HEK293 (cell line): ENCODE data around the gene PLA2G3.

Source experiments
- CTCF ChIA-PET: fragments of 350-600 bp; formaldehyde crosslinking; extraction: SDS; loops from one replicate; lab custom pipeline; 2021; ENCODE audit warnings: antibody characterized with exemption; lab: Yijun Ruan, JAX
- POLR2A ChIA-PET: fragments of 300-600 bp; formaldehyde crosslinking; extraction: SDS; loops from one replicate; lab custom pipeline; 2020; ENCODE audit warnings: antibody characterized with exemption, inconsistent platforms; lab: Yijun Ruan, JAX
- H3K27ac ChIP-seq: fragments of 200-500 bp; sonication (Bioruptor generic); 2 replicates; pipeline ENCODE4 v1.5.1; 2014; ENCODE audit warnings: low read depth, low read length, control low read depth, inconsistent platforms; ENCODE audit errors: extremely low read depth
- H3K36me3 ChIP-seq, 2 experiments: fragments of 200-500 bp in 1 of 2; sonication (Bioruptor generic) in 1 of 2; 1 replicate in 1 of 2; 2 replicates in 1 of 2; pipeline ENCODE4 v1.5.1; 2014 to 2017; ENCODE audit warnings: inconsistent platforms in 2 of 2, low read length in 2 of 2; ENCODE audit not compliant: control insufficient read depth in 2 of 2, insufficient read depth in 1 of 2
- H3K4me1 ChIP-seq: fragments of 200-500 bp; sonication (Bioruptor generic); 2 replicates; pipeline ENCODE4 v1.5.1; 2014; ENCODE audit warnings: mild to moderate bottlenecking, low read length, inconsistent platforms; ENCODE audit not compliant: control insufficient read depth, insufficient read depth
- H3K4me3 ChIP-seq: 2 replicates; pipeline ENCODE4 v1.5.1; 2011; ENCODE audit warnings: low read depth, mild to moderate bottlenecking, control low read depth, low read length, moderate library complexity
- H3K9me3 ChIP-seq: fragments of 200-500 bp; sonication (Bioruptor generic); 2 replicates; pipeline ENCODE4 v1.5.1; 2014; ENCODE audit warnings: low read depth, low read length, inconsistent platforms; ENCODE audit not compliant: control insufficient read depth, insufficient read depth
- FEZF1 ChIP-seq: fragments of 450-650 bp; formaldehyde crosslinking; IDR thresholded peaks from 2 replicates; pipeline ENCODE4 v1.5.1; 2016; ENCODE audit warnings: missing biosample characterization, missing genetic modification characterization
- KLF8 ChIP-seq: fragments of 450-650 bp; formaldehyde crosslinking; IDR thresholded peaks from 2 replicates; pipeline ENCODE4 v1.5.1; 2016; ENCODE audit warnings: missing biosample characterization, missing genetic modification characterization
- KLF9 ChIP-seq: fragments of 450-650 bp; formaldehyde crosslinking; IDR thresholded peaks from 2 replicates; pipeline ENCODE4 v1.5.1; 2016; ENCODE audit warnings: missing biosample characterization, missing genetic modification characterization, low read depth
- OVOL3 ChIP-seq: fragments of 450-650 bp; formaldehyde crosslinking; IDR thresholded peaks from 2 replicates; pipeline ENCODE4 v1.5.1; 2016; ENCODE audit warnings: missing biosample characterization, missing genetic modification characterization
- ZBTB49 ChIP-seq: fragments of 450-650 bp; formaldehyde crosslinking; IDR thresholded peaks from 2 replicates; pipeline ENCODE4 v1.5.1; 2016; ENCODE audit warnings: missing biosample characterization, missing genetic modification characterization, low read depth
- ZBTB8A ChIP-seq: fragments of 450-650 bp; formaldehyde crosslinking; IDR thresholded peaks from 2 replicates; pipeline ENCODE4 v1.5.1; 2016; ENCODE audit warnings: missing biosample characterization, missing genetic modification characterization
- ZFP69B ChIP-seq: fragments of 450-650 bp; formaldehyde crosslinking; IDR thresholded peaks from 2 replicates; pipeline ENCODE4 v1.5.1; 2016; ENCODE audit warnings: missing biosample characterization, missing genetic modification characterization
- ZNF121 ChIP-seq: fragments of 450-650 bp; formaldehyde crosslinking; IDR thresholded peaks from 2 replicates; pipeline ENCODE4 v1.5.1; 2016; ENCODE audit warnings: missing biosample characterization, missing genetic modification characterization
- ZNF133 ChIP-seq: fragments of 450-650 bp; formaldehyde crosslinking; IDR thresholded peaks from 2 replicates; pipeline ENCODE4 v1.5.1; 2016; ENCODE audit warnings: missing biosample characterization, missing genetic modification characterization
- ZNF138 ChIP-seq: fragments of 450-650 bp; formaldehyde crosslinking; IDR thresholded peaks from 2 replicates; pipeline ENCODE4 v1.5.1; 2016; ENCODE audit warnings: missing biosample characterization, missing genetic modification characterization, borderline replicate concordance
- ZNF16 ChIP-seq: fragments of 450-650 bp; formaldehyde crosslinking; IDR thresholded peaks from 2 replicates; pipeline ENCODE4 v1.5.1; 2016; ENCODE audit warnings: low read depth, missing biosample characterization, missing genetic modification characterization
- ZNF239 ChIP-seq: fragments of 450-650 bp; formaldehyde crosslinking; IDR thresholded peaks from 2 replicates; pipeline ENCODE4 v1.5.1; 2016; ENCODE audit warnings: missing biosample characterization, missing genetic modification characterization
- ZNF335 ChIP-seq: fragments of 450-650 bp; formaldehyde crosslinking; conservative IDR thresholded peaks from 2 replicates; pipeline ENCODE4 v1.5.1; 2016; ENCODE audit warnings: missing biosample characterization, missing genetic modification characterization
- ZNF354C ChIP-seq: fragments of 450-650 bp; formaldehyde crosslinking; IDR thresholded peaks from 2 replicates; pipeline ENCODE4 v1.5.1; 2016; ENCODE audit warnings: missing biosample characterization, missing genetic modification characterization, low read depth, borderline replicate concordance
- ZNF37A ChIP-seq: fragments of 450-650 bp; IDR thresholded peaks from 2 replicates; pipeline ENCODE4 v1.5.1; 2018; ENCODE audit warnings: missing biosample characterization, missing genetic modification characterization
- ZNF473 ChIP-seq: fragments of 450-650 bp; formaldehyde crosslinking; IDR thresholded peaks from 2 replicates; pipeline ENCODE4 v1.5.1; 2017; ENCODE audit warnings: missing biosample characterization, missing genetic modification characterization
- ZNF488 ChIP-seq: fragments of 450-650 bp; formaldehyde crosslinking; IDR thresholded peaks from 2 replicates; pipeline ENCODE4 v1.5.1; 2016; ENCODE audit warnings: missing biosample characterization, missing genetic modification characterization
- ZNF664 ChIP-seq: fragments of 450-650 bp; formaldehyde crosslinking; IDR thresholded peaks from 2 replicates; pipeline ENCODE4 v1.5.1; 2016; ENCODE audit warnings: missing biosample characterization, missing genetic modification characterization
- ZNF670 ChIP-seq: fragments of 450-650 bp; formaldehyde crosslinking; IDR thresholded peaks from 2 replicates; pipeline ENCODE4 v1.5.1; 2016; ENCODE audit warnings: missing biosample characterization, missing genetic modification characterization, low read depth
- ZNF707 ChIP-seq: fragments of 450-650 bp; formaldehyde crosslinking; IDR thresholded peaks from 2 replicates; pipeline ENCODE4 v1.5.1; 2016; ENCODE audit warnings: missing biosample characterization, missing genetic modification characterization
- ZSCAN30 ChIP-seq: fragments of 450-650 bp; IDR thresholded peaks from 2 replicates; pipeline ENCODE4 v1.5.1; 2018; ENCODE audit warnings: missing biosample characterization, mild to moderate bottlenecking, missing genetic modification characterization, moderate library complexity
- ZXDB ChIP-seq: fragments of 450-650 bp; formaldehyde crosslinking; IDR thresholded peaks from 2 replicates; pipeline ENCODE4 v1.5.1; 2016; ENCODE audit warnings: missing biosample characterization, missing genetic modification characterization
- TF ChIP-seq, protein P1 (sequence below): fragments of 450-650 bp; formaldehyde crosslinking; optimal IDR thresholded peaks from 2 replicates; pipeline ENCODE3; 2016; ENCODE audit warnings: missing biosample characterization, mild to moderate bottlenecking, missing genetic modification characterization
- TF ChIP-seq, protein P2 (sequence below): fragments of 450-650 bp; formaldehyde crosslinking; IDR thresholded peaks from 2 replicates; pipeline ENCODE4 v1.5.1; 2016; ENCODE audit warnings: missing biosample characterization, missing genetic modification characterization
- TF ChIP-seq, protein P3 (sequence below): fragments of 450-650 bp; formaldehyde crosslinking; IDR thresholded peaks from 2 replicates; pipeline ENCODE4 v1.5.1; 2017; ENCODE audit warnings: missing biosample characterization, missing genetic modification characterization
- TF ChIP-seq, protein P4 (sequence below): fragments of 450-650 bp; formaldehyde crosslinking; IDR thresholded peaks from 2 replicates; pipeline ENCODE4 v1.5.1; 2016; ENCODE audit warnings: missing biosample characterization, missing genetic modification characterization

PLA2G3 gene

GRCh38 chr22:31160328-31160978 is 20.1 kb upstream of the PLA2G3 start:
- ChIA-PET POLR2A (interaction anchor here (0.6 to 2.5 kb wide), 15 partner anchors 10 to 515 kb away, joined by 3 to 8 read pairs (median 4); partner anchors contain the start of genes INPP5J, LIMK2, PATZ1 and SELENOM), CTCF (interaction anchor here (0.9 to 1.9 kb wide), 6 partner anchors 8 to 113 kb away, joined by 4 to 16 read pairs (median 4); no protein-coding TSS in a partner anchor)
- peaks cover 12 to 28% of the 10 kb centered on the region in 2 experiments; a peak in 2 of 3 replicates for H3K36me3 ChIP-seq
- H3K4me3 ChIP-seq, result peak overlapping the region; percentile 89
- no peaks in the 10 kb centered on the region for H3K9me3 ChIP-seq
- peaks cover 7% of the 10 kb centered on the region for H3K4me1 ChIP-seq
- 0 out of 2 replicates have a peak overlapping the region, but pooled peaks have one; percentile 61 for H3K27ac ChIP-seq
- no peak for TF ChIP-seq ZNF664 (tag by site-specific recombination)
- TF ChIP-seq FEZF1, result no peak
- TF ChIP-seq ZNF133, result no peak
- TF ChIP-seq, protein P1, sequence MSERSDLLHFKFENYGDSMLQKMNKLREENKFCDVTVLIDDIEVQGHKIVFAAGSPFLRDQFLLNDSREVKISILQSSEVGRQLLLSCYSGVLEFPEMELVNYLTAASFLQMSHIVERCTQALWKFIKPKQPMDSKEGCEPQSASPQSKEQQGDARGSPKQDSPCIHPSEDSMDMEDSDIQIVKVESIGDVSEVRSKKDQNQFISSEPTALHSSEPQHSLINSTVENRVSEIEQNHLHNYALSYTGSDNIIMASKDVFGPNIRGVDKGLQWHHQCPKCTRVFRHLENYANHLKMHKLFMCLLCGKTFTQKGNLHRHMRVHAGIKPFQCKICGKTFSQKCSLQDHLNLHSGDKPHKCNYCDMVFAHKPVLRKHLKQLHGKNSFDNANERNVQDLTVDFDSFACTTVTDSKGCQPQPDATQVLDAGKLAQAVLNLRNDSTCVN (tag by site-specific recombination), result no peak
- TF ChIP-seq, protein P2, sequence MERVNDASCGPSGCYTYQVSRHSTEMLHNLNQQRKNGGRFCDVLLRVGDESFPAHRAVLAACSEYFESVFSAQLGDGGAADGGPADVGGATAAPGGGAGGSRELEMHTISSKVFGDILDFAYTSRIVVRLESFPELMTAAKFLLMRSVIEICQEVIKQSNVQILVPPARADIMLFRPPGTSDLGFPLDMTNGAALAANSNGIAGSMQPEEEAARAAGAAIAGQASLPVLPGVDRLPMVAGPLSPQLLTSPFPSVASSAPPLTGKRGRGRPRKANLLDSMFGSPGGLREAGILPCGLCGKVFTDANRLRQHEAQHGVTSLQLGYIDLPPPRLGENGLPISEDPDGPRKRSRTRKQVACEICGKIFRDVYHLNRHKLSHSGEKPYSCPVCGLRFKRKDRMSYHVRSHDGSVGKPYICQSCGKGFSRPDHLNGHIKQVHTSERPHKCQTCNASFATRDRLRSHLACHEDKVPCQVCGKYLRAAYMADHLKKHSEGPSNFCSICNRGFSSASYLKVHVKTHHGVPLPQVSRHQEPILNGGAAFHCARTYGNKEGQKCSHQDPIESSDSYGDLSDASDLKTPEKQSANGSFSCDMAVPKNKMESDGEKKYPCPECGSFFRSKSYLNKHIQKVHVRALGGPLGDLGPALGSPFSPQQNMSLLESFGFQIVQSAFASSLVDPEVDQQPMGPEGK (tag by site-specific recombination), result no peak
- no peak for TF ChIP-seq ZNF473 (tag by site-specific recombination)
- TF ChIP-seq, protein P3, sequence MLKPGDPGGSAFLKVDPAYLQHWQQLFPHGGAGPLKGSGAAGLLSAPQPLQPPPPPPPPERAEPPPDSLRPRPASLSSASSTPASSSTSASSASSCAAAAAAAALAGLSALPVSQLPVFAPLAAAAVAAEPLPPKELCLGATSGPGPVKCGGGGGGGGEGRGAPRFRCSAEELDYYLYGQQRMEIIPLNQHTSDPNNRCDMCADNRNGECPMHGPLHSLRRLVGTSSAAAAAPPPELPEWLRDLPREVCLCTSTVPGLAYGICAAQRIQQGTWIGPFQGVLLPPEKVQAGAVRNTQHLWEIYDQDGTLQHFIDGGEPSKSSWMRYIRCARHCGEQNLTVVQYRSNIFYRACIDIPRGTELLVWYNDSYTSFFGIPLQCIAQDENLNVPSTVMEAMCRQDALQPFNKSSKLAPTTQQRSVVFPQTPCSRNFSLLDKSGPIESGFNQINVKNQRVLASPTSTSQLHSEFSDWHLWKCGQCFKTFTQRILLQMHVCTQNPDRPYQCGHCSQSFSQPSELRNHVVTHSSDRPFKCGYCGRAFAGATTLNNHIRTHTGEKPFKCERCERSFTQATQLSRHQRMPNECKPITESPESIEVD, result no peak
- 0 out of 2 replicates have a peak, but pooled peaks have one; percentile 4 for TF ChIP-seq ZXDB (tag by site-specific recombination)
- no peak for TF ChIP-seq ZNF16
- TF ChIP-seq ZNF354C (tag by site-specific recombination), result no peak
- no peak for TF ChIP-seq ZFP69B (tag by site-specific recombination)
- TF ChIP-seq, protein P4, sequence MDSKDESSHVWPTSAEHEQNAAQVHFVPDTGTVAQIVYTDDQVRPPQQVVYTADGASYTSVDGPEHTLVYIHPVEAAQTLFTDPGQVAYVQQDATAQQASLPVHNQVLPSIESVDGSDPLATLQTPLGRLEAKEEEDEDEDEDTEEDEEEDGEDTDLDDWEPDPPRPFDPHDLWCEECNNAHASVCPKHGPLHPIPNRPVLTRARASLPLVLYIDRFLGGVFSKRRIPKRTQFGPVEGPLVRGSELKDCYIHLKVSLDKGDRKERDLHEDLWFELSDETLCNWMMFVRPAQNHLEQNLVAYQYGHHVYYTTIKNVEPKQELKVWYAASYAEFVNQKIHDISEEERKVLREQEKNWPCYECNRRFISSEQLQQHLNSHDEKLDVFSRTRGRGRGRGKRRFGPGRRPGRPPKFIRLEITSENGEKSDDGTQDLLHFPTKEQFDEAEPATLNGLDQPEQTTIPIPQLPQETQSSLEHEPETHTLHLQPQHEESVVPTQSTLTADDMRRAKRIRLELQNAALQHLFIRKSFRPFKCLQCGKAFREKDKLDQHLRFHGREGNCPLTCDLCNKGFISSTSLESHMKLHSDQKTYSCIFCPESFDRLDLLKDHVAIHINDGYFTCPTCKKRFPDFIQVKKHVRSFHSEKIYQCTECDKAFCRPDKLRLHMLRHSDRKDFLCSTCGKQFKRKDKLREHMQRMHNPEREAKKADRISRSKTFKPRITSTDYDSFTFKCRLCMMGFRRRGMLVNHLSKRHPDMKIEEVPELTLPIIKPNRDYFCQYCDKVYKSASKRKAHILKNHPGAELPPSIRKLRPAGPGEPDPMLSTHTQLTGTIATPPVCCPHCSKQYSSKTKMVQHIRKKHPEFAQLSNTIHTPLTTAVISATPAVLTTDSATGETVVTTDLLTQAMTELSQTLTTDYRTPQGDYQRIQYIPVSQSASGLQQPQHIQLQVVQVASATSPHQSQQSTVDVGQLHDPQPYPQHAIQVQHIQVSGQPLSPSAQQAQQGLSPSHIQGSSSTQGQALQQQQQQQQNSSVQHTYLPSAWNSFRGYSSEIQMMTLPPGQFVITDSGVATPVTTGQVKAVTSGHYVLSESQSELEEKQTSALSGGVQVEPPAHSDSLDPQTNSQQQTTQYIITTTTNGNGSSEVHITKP, result 0 out of 2 replicates have a peak, but pooled peaks have one; percentile 18
- TF ChIP-seq ZNF37A (tag by site-specific recombination), result no peak
- TF ChIP-seq ZBTB49, result no peak
- TF ChIP-seq ZBTB8A (tag by site-specific recombination), result no peak
- no peak for TF ChIP-seq KLF9 (tag by site-specific recombination)
- TF ChIP-seq ZNF670 (tag by site-specific recombination), result no peak
- peak; percentile 85 for TF ChIP-seq ZNF121
- TF ChIP-seq ZNF138 (tag by site-specific recombination), result no peak
- TF ChIP-seq KLF8, result no peak
- no peak for TF ChIP-seq ZNF239
- TF ChIP-seq OVOL3 (tag by site-specific recombination), result no peak
- TF ChIP-seq ZNF488 (tag by site-specific recombination), result no peak
- no peak; the same call in 1 of the 2 replicates for TF ChIP-seq ZSCAN30 (tag by site-specific recombination)
- peak; percentile 5; the same call in 1 of the 2 replicates for TF ChIP-seq ZNF335 (tag by site-specific recombination)
- TF ChIP-seq ZNF707 (tag by site-specific recombination), result no peak
